ENCODE data around the gene SOX15. TPM values are rescaled to one million over a fixed set of nuclear protein-coding genes. Genes with fewer than 3 reads are reported as not detected.

SOX15 gene
- total and polyA plus RNA-seq, 2 of the 13 experiments (the other 11 are each of a cell fraction or from before 2014, with no cell fraction given): 0.07 to 0.18 TPM

GRCh38 chr17:7583253-7584109, 6.4 kb downstream of the SOX15 start, which contains the start of gene MPDU1 (continued):
- TF ChIP-seq, protein P1, sequence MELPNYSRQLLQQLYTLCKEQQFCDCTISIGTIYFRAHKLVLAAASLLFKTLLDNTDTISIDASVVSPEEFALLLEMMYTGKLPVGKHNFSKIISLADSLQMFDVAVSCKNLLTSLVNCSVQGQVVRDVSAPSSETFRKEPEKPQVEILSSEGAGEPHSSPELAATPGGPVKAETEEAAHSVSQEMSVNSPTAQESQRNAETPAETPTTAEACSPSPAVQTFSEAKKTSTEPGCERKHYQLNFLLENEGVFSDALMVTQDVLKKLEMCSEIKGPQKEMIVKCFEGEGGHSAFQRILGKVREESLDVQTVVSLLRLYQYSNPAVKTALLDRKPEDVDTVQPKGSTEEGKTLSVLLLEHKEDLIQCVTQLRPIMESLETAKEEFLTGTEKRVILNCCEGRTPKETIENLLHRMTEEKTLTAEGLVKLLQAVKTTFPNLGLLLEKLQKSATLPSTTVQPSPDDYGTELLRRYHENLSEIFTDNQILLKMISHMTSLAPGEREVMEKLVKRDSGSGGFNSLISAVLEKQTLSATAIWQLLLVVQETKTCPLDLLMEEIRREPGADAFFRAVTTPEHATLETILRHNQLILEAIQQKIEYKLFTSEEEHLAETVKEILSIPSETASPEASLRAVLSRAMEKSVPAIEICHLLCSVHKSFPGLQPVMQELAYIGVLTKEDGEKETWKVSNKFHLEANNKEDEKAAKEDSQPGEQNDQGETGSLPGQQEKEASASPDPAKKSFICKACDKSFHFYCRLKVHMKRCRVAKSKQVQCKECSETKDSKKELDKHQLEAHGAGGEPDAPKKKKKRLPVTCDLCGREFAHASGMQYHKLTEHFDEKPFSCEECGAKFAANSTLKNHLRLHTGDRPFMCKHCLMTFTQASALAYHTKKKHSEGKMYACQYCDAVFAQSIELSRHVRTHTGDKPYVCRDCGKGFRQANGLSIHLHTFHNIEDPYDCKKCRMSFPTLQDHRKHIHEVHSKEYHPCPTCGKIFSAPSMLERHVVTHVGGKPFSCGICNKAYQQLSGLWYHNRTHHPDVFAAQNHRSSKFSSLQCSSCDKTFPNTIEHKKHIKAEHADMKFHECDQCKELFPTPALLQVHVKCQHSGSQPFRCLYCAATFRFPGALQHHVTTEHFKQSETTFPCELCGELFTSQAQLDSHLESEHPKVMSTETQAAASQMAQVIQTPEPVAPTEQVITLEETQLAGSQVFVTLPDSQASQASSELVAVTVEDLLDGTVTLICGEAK (IDR thresholded peaks at IDR 0.05): peak; percentile 77
- TF ChIP-seq, protein P1 (CRISPR knock-in tag; IDR thresholded peaks at IDR 0.05): peak; percentile 58
- TF ChIP-seq, protein P2, sequence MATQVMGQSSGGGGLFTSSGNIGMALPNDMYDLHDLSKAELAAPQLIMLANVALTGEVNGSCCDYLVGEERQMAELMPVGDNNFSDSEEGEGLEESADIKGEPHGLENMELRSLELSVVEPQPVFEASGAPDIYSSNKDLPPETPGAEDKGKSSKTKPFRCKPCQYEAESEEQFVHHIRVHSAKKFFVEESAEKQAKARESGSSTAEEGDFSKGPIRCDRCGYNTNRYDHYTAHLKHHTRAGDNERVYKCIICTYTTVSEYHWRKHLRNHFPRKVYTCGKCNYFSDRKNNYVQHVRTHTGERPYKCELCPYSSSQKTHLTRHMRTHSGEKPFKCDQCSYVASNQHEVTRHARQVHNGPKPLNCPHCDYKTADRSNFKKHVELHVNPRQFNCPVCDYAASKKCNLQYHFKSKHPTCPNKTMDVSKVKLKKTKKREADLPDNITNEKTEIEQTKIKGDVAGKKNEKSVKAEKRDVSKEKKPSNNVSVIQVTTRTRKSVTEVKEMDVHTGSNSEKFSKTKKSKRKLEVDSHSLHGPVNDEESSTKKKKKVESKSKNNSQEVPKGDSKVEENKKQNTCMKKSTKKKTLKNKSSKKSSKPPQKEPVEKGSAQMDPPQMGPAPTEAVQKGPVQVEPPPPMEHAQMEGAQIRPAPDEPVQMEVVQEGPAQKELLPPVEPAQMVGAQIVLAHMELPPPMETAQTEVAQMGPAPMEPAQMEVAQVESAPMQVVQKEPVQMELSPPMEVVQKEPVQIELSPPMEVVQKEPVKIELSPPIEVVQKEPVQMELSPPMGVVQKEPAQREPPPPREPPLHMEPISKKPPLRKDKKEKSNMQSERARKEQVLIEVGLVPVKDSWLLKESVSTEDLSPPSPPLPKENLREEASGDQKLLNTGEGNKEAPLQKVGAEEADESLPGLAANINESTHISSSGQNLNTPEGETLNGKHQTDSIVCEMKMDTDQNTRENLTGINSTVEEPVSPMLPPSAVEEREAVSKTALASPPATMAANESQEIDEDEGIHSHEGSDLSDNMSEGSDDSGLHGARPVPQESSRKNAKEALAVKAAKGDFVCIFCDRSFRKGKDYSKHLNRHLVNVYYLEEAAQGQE (IDR thresholded peaks at IDR 0.05; ENCODE audit: borderline replicate concordance in 1 of 2, low read depth in 1 of 2, low read length in 2 of 2): peak in 1 of 2 experiments; percentile 78; a peak in 2 of 4 replicates
- TF ChIP-seq ZNF335 (CRISPR knock-in tag; IDR thresholded peaks at IDR 0.05) (peak; percentile 68; the same call in 1 of the 2 replicates), ARHGAP35 (CRISPR knock-in tag; IDR thresholded peaks at IDR 0.05; ENCODE audit: borderline replicate concordance) (0 out of 2 replicates have a peak, but pooled peaks have one; percentile 19), GPBP1L1 (CRISPR knock-in tag; IDR thresholded peaks at IDR 0.05) (no peak), MTF1 (CRISPR knock-in tag; IDR thresholded peaks at IDR 0.05) (no peak)
- TF ChIP-seq, protein P3, sequence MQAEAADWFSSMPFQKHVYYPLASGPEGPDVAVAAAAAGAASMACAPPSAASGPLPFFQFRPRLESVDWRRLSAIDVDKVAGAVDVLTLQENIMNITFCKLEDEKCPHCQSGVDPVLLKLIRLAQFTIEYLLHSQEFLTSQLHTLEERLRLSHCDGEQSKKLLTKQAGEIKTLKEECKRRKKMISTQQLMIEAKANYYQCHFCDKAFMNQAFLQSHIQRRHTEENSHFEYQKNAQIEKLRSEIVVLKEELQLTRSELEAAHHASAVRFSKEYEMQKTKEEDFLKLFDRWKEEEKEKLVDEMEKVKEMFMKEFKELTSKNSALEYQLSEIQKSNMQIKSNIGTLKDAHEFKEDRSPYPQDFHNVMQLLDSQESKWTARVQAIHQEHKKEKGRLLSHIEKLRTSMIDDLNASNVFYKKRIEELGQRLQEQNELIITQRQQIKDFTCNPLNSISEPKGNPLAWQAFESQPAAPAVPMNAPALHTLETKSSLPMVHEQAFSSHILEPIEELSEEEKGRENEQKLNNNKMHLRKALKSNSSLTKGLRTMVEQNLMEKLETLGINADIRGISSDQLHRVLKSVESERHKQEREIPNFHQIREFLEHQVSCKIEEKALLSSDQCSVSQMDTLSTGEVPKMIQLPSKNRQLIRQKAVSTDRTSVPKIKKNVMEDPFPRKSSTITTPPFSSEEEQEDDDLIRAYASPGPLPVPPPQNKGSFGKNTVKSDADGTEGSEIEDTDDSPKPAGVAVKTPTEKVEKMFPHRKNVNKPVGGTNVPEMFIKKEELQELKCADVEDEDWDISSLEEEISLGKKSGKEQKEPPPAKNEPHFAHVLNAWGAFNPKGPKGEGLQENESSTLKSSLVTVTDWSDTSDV (CRISPR knock-in tag; IDR thresholded peaks at IDR 0.05): no peak

Measured in HepG2 (cell line).